Measurements from ENCODE around the gene TRIM51. TPM values are rescaled to one million over a fixed set of nuclear protein-coding genes. Genes with fewer than 3 reads are reported as not detected.
"Not testable (repeated sequence)": the region's sequence is repeated elsewhere in the genome, so short reads cannot be mapped to it uniquely, and the experiment has no call there.

Gene TRIM51, protein sequence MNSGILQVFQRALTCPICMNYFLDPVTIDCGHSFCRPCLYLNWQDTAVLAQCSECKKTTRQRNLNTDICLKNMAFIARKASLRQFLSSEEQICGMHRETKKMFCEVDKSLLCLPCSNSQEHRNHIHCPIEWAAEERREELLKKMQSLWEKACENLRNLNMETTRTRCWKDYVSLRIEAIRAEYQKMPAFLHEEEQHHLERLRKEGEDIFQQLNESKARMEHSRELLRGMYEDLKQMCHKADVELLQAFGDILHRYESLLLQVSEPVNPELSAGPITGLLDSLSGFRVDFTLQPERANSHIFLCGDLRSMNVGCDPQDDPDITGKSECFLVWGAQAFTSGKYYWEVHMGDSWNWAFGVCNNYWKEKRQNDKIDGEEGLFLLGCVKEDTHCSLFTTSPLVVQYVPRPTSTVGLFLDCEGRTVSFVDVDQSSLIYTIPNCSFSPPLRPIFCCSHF
- not detected for polyA plus RNA-seq
- long read RNA-seq, donor 1, result 0 reads
- long read RNA-seq, donor 2, result 0 reads
- long read RNA-seq, donor 3, result 0 reads
- long read RNA-seq, donor 4, result 0 reads
- long read RNA-seq, donor 5, result 0 reads
- long read RNA-seq, donor 6, result 0 reads
- long read RNA-seq, donor 7, result 0 reads
- long read RNA-seq, donor 8, result 0 reads
- long read RNA-seq, donor 9, result 0 reads
- long read RNA-seq, donor 10, result 0 reads
- long read RNA-seq, donor 11, result 0 reads

DNA sequence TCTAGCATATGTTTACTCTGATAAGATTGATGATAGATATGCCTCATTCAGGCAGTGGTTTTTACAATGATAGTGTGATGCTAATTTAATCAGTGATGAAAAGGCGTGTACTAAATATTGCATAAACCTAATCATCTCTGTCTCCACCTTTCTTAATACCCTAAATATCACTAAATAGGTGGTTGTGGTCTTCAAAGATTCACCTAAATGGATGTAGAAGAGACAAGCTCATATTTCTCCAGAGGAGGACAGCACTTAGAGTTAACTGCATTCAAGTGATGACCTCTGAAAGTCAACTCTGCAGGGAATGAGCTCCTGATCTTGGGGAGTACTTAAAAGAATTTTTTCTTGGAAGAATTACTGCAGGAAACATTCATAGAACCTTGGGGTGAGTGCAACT, at the start of gene TRIM51:
Gene TRIM51 (plus strand): TSS at position 301 of the 400 bp plus-strand sequence. CDS start 2,132 bp downstream, outside the sequence.
- H3K27me3 ChIP-seq (ENCODE audit: control insufficient read depth, insufficient read depth, low read length); DNase-seq; H3K27ac ChIP-seq (ENCODE audit: low read length); H3K9me3 ChIP-seq (ENCODE audit: control insufficient read depth, low read depth, low read length); H3K36me3 ChIP-seq (ENCODE audit: control insufficient read depth, insufficient read depth, low read length); H3K4me3 ChIP-seq (ENCODE audit: low read length); H3K4me1 ChIP-seq (ENCODE audit: control insufficient read depth, insufficient read depth, low read length): not testable (repeated sequence)
- WGBS (ENCODE audit: insufficient coverage, low lambda C conversion rate), result no CpG with 5 or more reads among the region's 1 CpG

DNA sequence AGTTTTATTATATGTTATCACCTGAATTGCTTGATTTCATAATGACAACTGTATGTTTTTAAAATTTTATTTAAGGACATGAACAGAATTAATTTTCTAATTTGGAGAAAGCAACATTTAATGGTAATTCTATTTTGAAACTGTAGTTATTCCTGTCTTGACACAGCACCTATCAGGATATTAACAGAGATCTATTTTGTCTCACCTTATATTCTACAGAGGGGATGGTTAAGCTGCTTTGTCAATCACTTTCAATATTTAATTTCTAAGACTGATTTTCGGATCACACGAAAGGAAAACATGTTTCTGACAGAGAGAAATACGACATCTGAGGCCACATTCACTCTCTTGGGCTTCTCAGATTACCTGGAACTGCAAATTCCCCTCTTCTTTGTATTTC, 44.6 kb upstream of the TRIM51 start, which contains the start of gene OR5D16:
Gene OR5D16 (plus strand): TSS at position 301 of the 400 bp plus-strand sequence. CDS start 0 bp downstream, at position 301.
- H3K4me1 ChIP-seq (ENCODE audit: control insufficient read depth, insufficient read depth, low read length), result no peaks in the 10 kb centered on the region
- no peak for DNase-seq
- 10% methylated on average over 2 of the region's 3 CpGs for WGBS (ENCODE audit: insufficient coverage, low lambda C conversion rate)
- H3K9me3 ChIP-seq (ENCODE audit: control insufficient read depth, low read depth, low read length), result no peaks in the 10 kb centered on the region
- H3K36me3 ChIP-seq (ENCODE audit: control insufficient read depth, insufficient read depth, low read length), result no peaks in the 10 kb centered on the region
- no peaks in the 10 kb centered on the region for H3K27me3 ChIP-seq (ENCODE audit: control insufficient read depth, insufficient read depth, low read length)
- no peak within 1 kb of the TSS for H3K27ac ChIP-seq (ENCODE audit: low read length)
- no peak within 1 kb of the TSS for H3K4me3 ChIP-seq (ENCODE audit: low read length)

DNA sequence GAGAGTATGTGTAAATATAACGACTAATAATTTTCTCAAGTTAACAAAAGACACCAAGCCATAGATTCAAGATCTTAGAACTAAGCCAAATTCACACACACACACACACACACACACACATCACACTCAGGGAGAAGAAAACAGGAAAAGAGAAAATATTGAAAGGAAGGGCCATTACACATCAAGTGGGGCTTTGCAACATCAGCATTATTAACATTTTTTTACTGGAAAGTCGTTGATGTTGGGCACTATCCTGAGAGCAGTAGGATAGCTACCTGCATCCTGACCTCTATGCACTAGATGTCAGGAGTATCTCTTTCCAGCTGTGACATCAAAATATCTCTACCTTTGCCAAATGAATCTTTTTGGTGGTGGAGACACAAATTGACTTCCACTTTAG, 35.6 kb upstream of the TRIM51 start:
- Histone ChIP-seq H3K36me3 (ENCODE audit: control insufficient read depth, insufficient read depth, low read length) (no peaks in the 10 kb centered on the region), H3K27ac (ENCODE audit: low read length) (no peak overlapping the region), H3K9me3 (ENCODE audit: control insufficient read depth, low read depth, low read length) (no peaks in the 10 kb centered on the region), H3K4me1 (ENCODE audit: control insufficient read depth, insufficient read depth, low read length) (no peaks in the 10 kb centered on the region), H3K27me3 (ENCODE audit: control insufficient read depth, insufficient read depth, low read length) (no peaks in the 10 kb centered on the region), H3K4me3 (ENCODE audit: low read length) (no peak overlapping the region)
- DNase-seq, result no peak
- no CpG with 5 or more reads among the region's 2 CpGs for WGBS (ENCODE audit: insufficient coverage, low lambda C conversion rate)

DNA sequence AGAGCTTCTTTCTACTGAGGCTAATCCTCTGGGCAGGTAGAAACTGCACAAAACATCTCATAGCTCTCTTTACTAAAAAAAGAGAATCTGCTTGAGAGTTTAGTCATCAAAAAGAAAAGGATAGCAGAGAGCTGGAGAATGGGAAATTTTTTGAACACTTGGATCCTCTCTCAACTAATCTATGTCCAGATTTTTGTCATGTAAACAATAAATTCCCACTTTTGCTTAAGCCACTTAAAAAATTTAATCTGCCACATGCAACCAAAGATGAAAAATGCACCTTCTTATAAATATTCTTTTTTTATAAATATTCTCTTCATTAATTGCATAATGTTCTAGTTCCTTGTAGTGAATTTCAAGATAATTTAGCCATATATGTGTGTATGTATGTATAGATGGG, 34.1 kb upstream of the TRIM51 start:
- no peaks in the 10 kb centered on the region for H3K27me3 ChIP-seq (ENCODE audit: control insufficient read depth, insufficient read depth, low read length)
- H3K9me3 ChIP-seq (ENCODE audit: control insufficient read depth, low read depth, low read length), result no peaks in the 10 kb centered on the region
- DNase-seq, result no peak
- no peak overlapping the region for H3K4me3 ChIP-seq (ENCODE audit: low read length)
- no peak overlapping the region for H3K27ac ChIP-seq (ENCODE audit: low read length)
- no peaks in the 10 kb centered on the region for H3K36me3 ChIP-seq (ENCODE audit: control insufficient read depth, insufficient read depth, low read length)
- no peaks in the 10 kb centered on the region for H3K4me1 ChIP-seq (ENCODE audit: control insufficient read depth, insufficient read depth, low read length)

DNA sequence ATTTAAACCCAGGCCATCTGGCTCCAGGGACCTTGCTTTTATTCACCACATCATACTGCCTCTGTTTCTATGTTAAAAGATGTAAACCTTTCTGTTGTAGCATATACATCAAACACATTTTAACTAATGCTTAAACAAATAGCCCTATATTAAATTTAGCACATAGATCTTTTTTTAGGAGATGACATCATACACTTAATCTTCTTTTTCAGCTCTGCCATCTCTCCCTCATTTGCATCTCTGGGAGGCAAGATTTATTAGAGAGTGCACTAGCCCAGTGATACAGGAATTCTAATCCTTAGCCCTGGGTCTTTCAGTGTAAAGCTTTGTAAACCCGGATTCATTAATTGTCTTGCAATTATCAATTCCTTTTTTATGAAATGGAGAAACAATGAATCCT, 31.0 kb upstream of the TRIM51 start:
- no peaks in the 10 kb centered on the region for H3K4me1 ChIP-seq (ENCODE audit: control insufficient read depth, insufficient read depth, low read length)
- no peak overlapping the region for H3K4me3 ChIP-seq (ENCODE audit: low read length)
- H3K36me3 ChIP-seq (ENCODE audit: control insufficient read depth, insufficient read depth, low read length), result no peaks in the 10 kb centered on the region
- H3K27me3 ChIP-seq (ENCODE audit: control insufficient read depth, insufficient read depth, low read length), result no peaks in the 10 kb centered on the region
- DNase-seq, result no peak
- no peaks in the 10 kb centered on the region for H3K9me3 ChIP-seq (ENCODE audit: control insufficient read depth, low read depth, low read length)
- WGBS (ENCODE audit: insufficient coverage, low lambda C conversion rate), result no CpG with 5 or more reads among the region's 1 CpG
- no peak overlapping the region for H3K27ac ChIP-seq (ENCODE audit: low read length)

DNA sequence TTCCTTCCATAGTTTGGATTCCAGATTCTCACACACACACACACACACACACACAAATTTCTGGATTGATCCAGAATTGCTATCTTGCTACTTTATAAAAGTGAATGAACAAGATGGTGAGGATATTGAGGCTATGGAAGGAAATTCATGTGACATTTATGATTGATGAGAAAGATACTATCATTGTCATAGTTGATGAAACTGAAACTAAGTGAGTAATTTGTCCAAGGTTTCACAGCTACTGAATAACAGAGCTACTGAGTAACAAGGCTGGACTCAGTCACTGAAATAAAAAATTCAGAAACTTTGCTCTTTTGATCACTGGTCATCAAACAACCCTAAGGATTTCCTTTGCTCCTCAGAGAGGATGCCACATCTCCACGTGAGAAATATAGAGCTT, 28.4 kb upstream of the TRIM51 start:
- WGBS (ENCODE audit: insufficient coverage, low lambda C conversion rate), result no CpG with 5 or more reads among the region's 1 CpG
- Histone ChIP-seq H3K9me3 (ENCODE audit: control insufficient read depth, low read depth, low read length) (no peaks in the 10 kb centered on the region), H3K4me1 (ENCODE audit: control insufficient read depth, insufficient read depth, low read length) (no peaks in the 10 kb centered on the region), H3K27me3 (ENCODE audit: control insufficient read depth, insufficient read depth, low read length) (no peaks in the 10 kb centered on the region), H3K4me3 (ENCODE audit: low read length) (no peak overlapping the region), H3K36me3 (ENCODE audit: control insufficient read depth, insufficient read depth, low read length) (no peaks in the 10 kb centered on the region), H3K27ac (ENCODE audit: low read length) (no peak overlapping the region)
- DNase-seq, result no peak

DNA sequence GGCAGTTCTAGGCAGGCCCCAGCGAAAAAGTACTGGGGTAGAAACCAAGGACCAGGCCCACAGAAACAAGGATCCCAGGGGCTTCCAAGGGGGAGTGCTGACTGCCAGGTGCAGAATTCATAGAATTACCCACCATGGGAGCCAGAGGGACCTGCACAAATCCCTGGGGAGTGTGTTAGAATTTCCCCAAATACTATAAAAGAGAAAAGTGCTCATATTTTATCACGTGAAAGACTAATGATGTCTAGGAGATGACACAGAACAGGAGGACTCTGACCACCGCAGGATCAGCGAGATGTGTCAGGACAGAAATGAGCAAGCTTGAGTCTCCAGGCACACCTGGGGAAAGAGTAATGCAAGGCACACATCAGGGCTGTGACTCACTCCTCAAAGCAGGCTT, 15.7 kb upstream of the TRIM51 start:
- not testable (repeated sequence) for H3K36me3 ChIP-seq (ENCODE audit: control insufficient read depth, insufficient read depth, low read length); H3K27ac ChIP-seq (ENCODE audit: low read length); H3K27me3 ChIP-seq (ENCODE audit: control insufficient read depth, insufficient read depth, low read length); H3K4me1 ChIP-seq (ENCODE audit: control insufficient read depth, insufficient read depth, low read length); DNase-seq; H3K4me3 ChIP-seq (ENCODE audit: low read length); H3K9me3 ChIP-seq (ENCODE audit: control insufficient read depth, low read depth, low read length)
- 80% methylated on average over 1 of the region's 4 CpGs for whole genome bisulfite sequencing (ENCODE audit: insufficient coverage, low lambda C conversion rate)

DNA sequence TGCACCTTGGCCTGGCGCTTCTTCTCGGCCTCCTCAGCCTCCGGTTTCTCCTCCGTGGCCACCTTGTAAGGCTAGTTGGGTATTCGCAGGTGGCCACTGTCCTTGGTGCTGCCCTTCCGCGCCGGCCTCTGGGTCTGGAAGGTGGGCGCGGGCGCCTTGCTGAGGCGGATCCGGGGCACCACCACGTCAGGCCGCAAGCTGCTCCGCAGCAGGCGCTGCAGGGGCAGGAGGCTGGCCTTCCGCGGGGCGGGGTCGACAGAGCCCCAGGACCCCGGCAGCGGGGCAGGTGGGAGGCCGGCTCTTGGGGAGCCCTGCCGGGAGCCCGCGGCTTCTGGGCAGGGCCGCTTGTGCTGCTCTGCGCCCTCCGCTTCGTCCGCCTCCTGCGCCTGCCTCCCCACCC, 10.4 kb upstream of the TRIM51 start:
- no CpG with 5 or more reads among the region's 33 CpGs for WGBS (ENCODE audit: insufficient coverage, low lambda C conversion rate)
- DNase-seq, result not testable (repeated sequence)

DNA sequence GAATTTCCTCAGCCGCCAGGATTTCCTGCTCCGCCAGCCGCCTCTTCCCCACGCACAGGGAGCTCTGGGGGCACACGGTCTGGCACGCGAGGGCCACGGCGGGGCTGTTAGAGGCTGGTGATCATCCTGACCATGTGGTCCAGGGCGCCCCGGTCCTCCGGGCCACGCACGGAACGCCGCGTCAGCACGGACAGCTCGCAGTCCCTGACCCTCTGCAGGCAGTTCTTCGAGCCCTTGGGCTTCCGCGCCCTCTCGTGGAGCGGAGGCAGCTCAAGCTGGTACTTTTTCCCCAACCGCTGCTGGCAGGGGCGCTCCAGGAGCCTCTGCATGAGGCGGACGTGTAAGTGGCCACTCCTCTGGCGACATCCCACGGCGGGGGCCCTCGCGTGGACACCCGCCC, 10.0 kb upstream of the TRIM51 start:
- not testable (repeated sequence) for H3K27ac ChIP-seq (ENCODE audit: low read length); DNase-seq; H3K4me1 ChIP-seq (ENCODE audit: control insufficient read depth, insufficient read depth, low read length); H3K27me3 ChIP-seq (ENCODE audit: control insufficient read depth, insufficient read depth, low read length); H3K36me3 ChIP-seq (ENCODE audit: control insufficient read depth, insufficient read depth, low read length); H3K4me3 ChIP-seq (ENCODE audit: low read length)
- WGBS (ENCODE audit: insufficient coverage, low lambda C conversion rate), result no CpG with 5 or more reads among the region's 34 CpGs
- H3K9me3 ChIP-seq (ENCODE audit: control insufficient read depth, low read depth, low read length), result peaks cover 11% of the 10 kb centered on the region

More for the DNA sequence above, 10.4 kb upstream of the TRIM51 start:
- H3K4me1 ChIP-seq (ENCODE audit: control insufficient read depth, insufficient read depth, low read length); H3K36me3 ChIP-seq (ENCODE audit: control insufficient read depth, insufficient read depth, low read length); H3K27ac ChIP-seq (ENCODE audit: low read length); H3K4me3 ChIP-seq (ENCODE audit: low read length); H3K27me3 ChIP-seq (ENCODE audit: control insufficient read depth, insufficient read depth, low read length): not testable (repeated sequence)
- H3K9me3 ChIP-seq (ENCODE audit: control insufficient read depth, low read depth, low read length), result peaks cover 11% of the 10 kb centered on the region

DNA sequence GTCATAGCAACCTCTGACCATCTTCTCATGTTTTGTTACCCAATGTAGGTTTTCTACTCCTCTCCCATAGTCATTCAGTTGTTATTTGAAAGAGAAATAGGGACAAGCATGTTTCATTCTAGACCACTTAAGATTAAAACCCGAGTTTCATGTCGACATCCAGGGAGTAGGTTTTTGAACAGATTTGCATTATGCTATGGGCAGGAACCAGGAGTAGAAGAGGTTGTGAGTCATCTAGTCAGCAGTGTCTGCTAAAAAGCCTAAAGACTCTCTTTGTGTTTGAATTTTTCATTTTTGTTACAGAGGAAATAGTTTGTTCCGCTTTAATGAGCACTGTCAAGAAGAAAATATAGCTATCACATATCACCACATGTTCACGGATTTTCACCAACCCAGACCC, 1.9 kb downstream of the TRIM51 start:
- not testable (repeated sequence) for H3K27me3 ChIP-seq (ENCODE audit: control insufficient read depth, insufficient read depth, low read length); H3K4me1 ChIP-seq (ENCODE audit: control insufficient read depth, insufficient read depth, low read length); H3K36me3 ChIP-seq (ENCODE audit: control insufficient read depth, insufficient read depth, low read length); H3K4me3 ChIP-seq (ENCODE audit: low read length); DNase-seq; H3K9me3 ChIP-seq (ENCODE audit: control insufficient read depth, low read depth, low read length); H3K27ac ChIP-seq (ENCODE audit: low read length)
- 73% methylated on average over 3 of the region's 4 CpGs for WGBS (ENCODE audit: insufficient coverage, low lambda C conversion rate)

DNA sequence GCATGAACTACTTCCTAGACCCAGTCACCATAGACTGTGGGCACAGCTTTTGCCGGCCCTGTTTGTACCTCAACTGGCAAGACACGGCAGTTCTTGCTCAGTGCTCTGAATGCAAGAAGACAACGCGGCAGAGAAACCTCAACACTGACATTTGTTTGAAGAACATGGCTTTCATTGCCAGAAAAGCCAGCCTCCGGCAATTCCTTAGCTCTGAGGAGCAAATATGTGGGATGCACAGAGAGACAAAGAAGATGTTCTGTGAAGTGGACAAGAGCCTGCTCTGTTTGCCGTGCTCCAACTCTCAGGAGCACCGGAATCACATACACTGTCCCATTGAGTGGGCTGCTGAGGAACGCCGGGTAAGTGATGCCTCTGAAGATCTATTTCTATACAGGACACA, 2.4 kb downstream of the TRIM51 start:
- not testable (repeated sequence) for H3K4me3 ChIP-seq (ENCODE audit: low read length); H3K27ac ChIP-seq (ENCODE audit: low read length); H3K9me3 ChIP-seq (ENCODE audit: control insufficient read depth, low read depth, low read length); DNase-seq; H3K27me3 ChIP-seq (ENCODE audit: control insufficient read depth, insufficient read depth, low read length); H3K4me1 ChIP-seq (ENCODE audit: control insufficient read depth, insufficient read depth, low read length); H3K36me3 ChIP-seq (ENCODE audit: control insufficient read depth, insufficient read depth, low read length)
- no CpG with 5 or more reads among the region's 9 CpGs for WGBS (ENCODE audit: insufficient coverage, low lambda C conversion rate)
